Measurements from ENCODE around the gene IQSEC3.

DNA sequence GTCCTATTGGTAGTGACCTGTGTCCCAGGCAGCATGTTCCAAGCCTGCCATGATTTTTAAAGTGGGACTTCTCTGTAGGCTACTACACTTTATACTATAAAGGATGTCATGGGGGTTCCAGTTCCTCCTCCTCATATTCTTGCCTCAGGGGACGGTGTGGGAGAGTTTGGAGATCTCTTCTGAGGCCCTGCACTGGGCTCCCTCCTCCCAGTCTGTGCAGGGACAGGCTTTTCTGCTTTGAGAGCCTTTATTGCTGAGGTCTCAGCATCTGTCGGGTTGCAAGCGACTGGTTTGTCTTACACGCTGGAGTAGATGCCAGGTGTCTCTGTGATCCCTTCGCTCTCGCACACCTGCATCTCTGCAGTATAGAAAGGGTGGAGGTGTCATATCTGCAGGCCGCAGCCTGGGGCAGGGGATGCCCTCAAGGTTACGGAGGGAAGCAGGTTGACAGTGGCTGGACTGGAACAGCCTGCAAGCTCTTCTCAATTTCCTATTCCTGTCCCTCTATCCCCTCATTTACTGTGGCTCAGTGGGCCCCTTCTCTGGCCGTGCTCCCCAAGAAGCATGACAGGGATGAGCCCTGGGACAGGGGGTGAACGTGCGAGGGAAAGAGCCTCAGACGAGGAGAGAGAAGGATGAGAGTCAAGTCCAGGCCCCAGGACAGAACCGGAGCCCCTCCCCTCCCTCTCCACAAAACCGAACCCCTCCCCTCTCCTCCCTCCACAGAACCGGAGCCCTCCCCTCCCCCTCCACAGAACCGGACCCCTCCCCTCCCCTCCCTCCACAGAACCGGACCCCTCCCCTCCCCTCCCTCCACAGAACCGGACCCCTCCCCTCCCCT lies 96.1 kb downstream of the IQSEC3 start:
- TF ChIP-seq EZH2 (IDR thresholded peaks at IDR 0.05; ENCODE audit: borderline replicate concordance, low read depth, low read length, poor library complexity, severe bottlenecking), result no peak
- TF ChIP-seq, protein P1, sequence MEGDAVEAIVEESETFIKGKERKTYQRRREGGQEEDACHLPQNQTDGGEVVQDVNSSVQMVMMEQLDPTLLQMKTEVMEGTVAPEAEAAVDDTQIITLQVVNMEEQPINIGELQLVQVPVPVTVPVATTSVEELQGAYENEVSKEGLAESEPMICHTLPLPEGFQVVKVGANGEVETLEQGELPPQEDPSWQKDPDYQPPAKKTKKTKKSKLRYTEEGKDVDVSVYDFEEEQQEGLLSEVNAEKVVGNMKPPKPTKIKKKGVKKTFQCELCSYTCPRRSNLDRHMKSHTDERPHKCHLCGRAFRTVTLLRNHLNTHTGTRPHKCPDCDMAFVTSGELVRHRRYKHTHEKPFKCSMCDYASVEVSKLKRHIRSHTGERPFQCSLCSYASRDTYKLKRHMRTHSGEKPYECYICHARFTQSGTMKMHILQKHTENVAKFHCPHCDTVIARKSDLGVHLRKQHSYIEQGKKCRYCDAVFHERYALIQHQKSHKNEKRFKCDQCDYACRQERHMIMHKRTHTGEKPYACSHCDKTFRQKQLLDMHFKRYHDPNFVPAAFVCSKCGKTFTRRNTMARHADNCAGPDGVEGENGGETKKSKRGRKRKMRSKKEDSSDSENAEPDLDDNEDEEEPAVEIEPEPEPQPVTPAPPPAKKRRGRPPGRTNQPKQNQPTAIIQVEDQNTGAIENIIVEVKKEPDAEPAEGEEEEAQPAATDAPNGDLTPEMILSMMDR (conservative IDR thresholded peaks at IDR 0.05; ENCODE audit: low read depth, low read length), result no peak

Data from A673 (cell line).